IMR-90 (cell line): ENCODE measurements around the gene RIN1. TPM values are rescaled to one million over a fixed set of nuclear protein-coding genes. Genes with fewer than 3 reads are reported as not detected.

Experiments
- ATAC-seq: fragments of 200-7000 bp; cut with Tn5 transposase; 2 replicates; pipeline ENCODE4 v1.9.1; 2020; ENCODE audit warnings: low read depth, mild to moderate bottlenecking, moderate library complexity
- BruUV-seq: library from RNA; stranded (reverse); fragments of 400-500 nt; replicated peaks from 2 replicates; lab custom pipeline; 2021; lab: Mats Ljungman, UMichigan
- CTCF ChIA-PET: fragments of 300-600 bp; formaldehyde crosslinking; extraction: SDS; loops from one replicate; lab custom pipeline; 2021; ENCODE audit warnings: antibody characterized with exemption; lab: Yijun Ruan, JAX
- POLR2A ChIA-PET: fragments of 300-600 bp; sonication (Branson Sonifier 250); formaldehyde crosslinking; loops from one replicate; lab custom pipeline; 2022; ENCODE audit warnings: antibody characterized with exemption; ENCODE audit not compliant: unreplicated experiment; lab: Charles Lee
- DNase-seq: peaks from one replicate; pipeline ENCODE4 v3.0.0; 2013
- H2AFZ ChIP-seq: replicated peaks from 2 replicates; pipeline ENCODE3; 2013; ENCODE audit warnings: low read length, mild to moderate bottlenecking; ENCODE audit not compliant: poor library complexity
- H2AK5ac ChIP-seq: 2 replicates; pipeline ENCODE4 v1.6.1; 2013; ENCODE audit warnings: low read depth, low read length, inconsistent platforms
- H2AK9ac ChIP-seq: replicated peaks from 2 replicates; pipeline ENCODE3; 2013; ENCODE audit warnings: mild to moderate bottlenecking, low read depth, low read length, moderate library complexity; ENCODE audit not compliant: poor library complexity
- H2BK120ac ChIP-seq: 2 replicates; pipeline ENCODE4 v1.6.1; 2013; ENCODE audit warnings: low read depth, low read length, inconsistent platforms
- H2BK15ac ChIP-seq: 3 replicates; pipeline ENCODE4 v1.6.1; 2013; ENCODE audit warnings: low read depth, low read length, inconsistent platforms
- H2BK20ac ChIP-seq: 2 replicates; pipeline ENCODE4 v1.6.1; 2013; ENCODE audit warnings: low read depth, mild to moderate bottlenecking, inconsistent platforms, low read length, moderate library complexity
- H2BK5ac ChIP-seq: 2 replicates; pipeline ENCODE4 v1.6.1; 2013; ENCODE audit warnings: mild to moderate bottlenecking, low read depth, low read length, inconsistent platforms; ENCODE audit not compliant: poor library complexity, severe bottlenecking
- H3K14ac ChIP-seq: replicated peaks from 2 replicates; pipeline ENCODE4 v1.6.1; 2013; ENCODE audit warnings: low read depth, low read length, inconsistent platforms
- H3K18ac ChIP-seq: 2 replicates; pipeline ENCODE4 v1.6.1; 2013; ENCODE audit warnings: low read depth, low read length, control low read depth
- H3K23ac ChIP-seq: 2 replicates; pipeline ENCODE4 v1.6.1; 2013; ENCODE audit warnings: low read depth, low read length, inconsistent platforms
- H3K27ac ChIP-seq: 2 replicates; pipeline ENCODE4 v1.5.1; 2013; ENCODE audit warnings: mild to moderate bottlenecking, control low read depth, low read length; ENCODE audit not compliant: insufficient read depth
- H3K27me3 ChIP-seq: 2 replicates; pipeline ENCODE4 v1.6.1; 2013; ENCODE audit warnings: low read length; ENCODE audit not compliant: control insufficient read depth, insufficient read depth
- H3K36me3 ChIP-seq: 2 replicates; pipeline ENCODE4 v1.6.1; 2013; ENCODE audit warnings: low read length, mixed read lengths; ENCODE audit not compliant: control insufficient read depth, insufficient read depth
- H3K4ac ChIP-seq: 2 replicates; pipeline ENCODE4 v1.6.1; 2013; ENCODE audit warnings: low read depth, low read length, inconsistent platforms
- H3K4me1 ChIP-seq: 2 replicates; pipeline ENCODE4 v1.6.1; 2013; ENCODE audit warnings: low read length, mixed read lengths; ENCODE audit not compliant: control insufficient read depth, insufficient read depth
- H3K4me2 ChIP-seq: 2 replicates; pipeline ENCODE4 v1.6.1; 2013; ENCODE audit warnings: low read depth, mild to moderate bottlenecking, control low read depth, low read length, moderate library complexity
- H3K4me3 ChIP-seq: 2 replicates; pipeline ENCODE4 v1.5.1; 2013; ENCODE audit warnings: low read depth, mild to moderate bottlenecking, control low read depth, low read length, moderate library complexity; ENCODE audit not compliant: insufficient read depth
- H3K56ac ChIP-seq: 2 replicates; pipeline ENCODE4 v1.6.1; 2013; ENCODE audit warnings: low read length, inconsistent platforms; ENCODE audit not compliant: insufficient read depth; ENCODE audit errors: extremely low read depth
- H3K79me1 ChIP-seq, 2 experiments: 2 replicates each; pipeline ENCODE4 v1.6.1; 2013; ENCODE audit warnings: low read length in 2 of 2, inconsistent platforms in 1 of 2, low read depth in 1 of 2
- H3K9ac ChIP-seq: 2 replicates; pipeline ENCODE4 v1.6.1; 2013; ENCODE audit warnings: low read depth, low read length, control low read depth
- H3K9me1 ChIP-seq: 2 replicates; pipeline ENCODE4 v1.6.1; 2013; ENCODE audit warnings: low read length, inconsistent platforms; ENCODE audit not compliant: insufficient read depth
- H3K9me3 ChIP-seq: 2 replicates; pipeline ENCODE4 v1.6.1; 2013; ENCODE audit warnings: low read length; ENCODE audit not compliant: control insufficient read depth, insufficient read depth
- H4K20me1 ChIP-seq: 2 replicates; pipeline ENCODE4 v1.6.1; 2013; ENCODE audit warnings: low read length, inconsistent platforms; ENCODE audit not compliant: insufficient read depth
- H4K5ac ChIP-seq: 2 replicates; pipeline ENCODE4 v1.6.1; 2013; ENCODE audit warnings: mild to moderate bottlenecking, low read depth, low read length, control low read depth
- H4K8ac ChIP-seq, 2 experiments: 2 replicates each; pipeline ENCODE4 v1.6.1; 2013; ENCODE audit warnings: low read depth in 2 of 2, low read length in 2 of 2, control low read depth in 1 of 2, inconsistent platforms in 1 of 2
- H4K91ac ChIP-seq: 2 replicates; pipeline ENCODE4 v1.6.1; 2013; ENCODE audit warnings: low read depth, low read length, inconsistent platforms; ENCODE audit not compliant: insufficient read depth
- BHLHE40 ChIP-seq: fragments of 150-350 bp; IDR thresholded peaks from 2 replicates; pipeline ENCODE4 v1.6.1; 2016; ENCODE audit warnings: mild to moderate bottlenecking, low read depth, low read length
- CEBPB ChIP-seq: IDR thresholded peaks from 2 replicates; pipeline ENCODE4 v1.6.1; 2012; ENCODE audit warnings: low read depth, low read length, improper control_type of control experiment
- CHD1 ChIP-seq: IDR thresholded peaks from 2 replicates; pipeline ENCODE4 v1.6.1; 2012; ENCODE audit warnings: low read depth, low read length, improper control_type of control experiment
- CTCF ChIP-seq: conservative IDR thresholded peaks from 2 replicates; pipeline ENCODE4 v1.5.1; 2012; ENCODE audit warnings: mild to moderate bottlenecking, low read depth, low read length, improper control_type of control experiment
- ELK1 ChIP-seq: fragments of 150-350 bp; IDR thresholded peaks from 2 replicates; pipeline ENCODE4 v1.6.1; 2016; ENCODE audit warnings: low read depth, mild to moderate bottlenecking, low read length, moderate library complexity, borderline replicate concordance
- FOS ChIP-seq: fragments of 150-350 bp; IDR thresholded peaks from 2 replicates; pipeline ENCODE4 v1.6.1; 2016; ENCODE audit warnings: low read depth, low read length
- MAFK ChIP-seq: IDR thresholded peaks from 2 replicates; pipeline ENCODE4 v1.6.1; 2012; ENCODE audit warnings: low read depth, low read length, improper control_type of control experiment
- MAZ ChIP-seq: IDR thresholded peaks from 2 replicates; pipeline ENCODE4 v1.6.1; 2012; ENCODE audit warnings: low read depth, mild to moderate bottlenecking, low read length, improper control_type of control experiment, moderate library complexity, borderline replicate concordance
- MXI1 ChIP-seq: IDR thresholded peaks from 2 replicates; pipeline ENCODE4 v1.6.1; 2012; ENCODE audit warnings: low read depth, mild to moderate bottlenecking, low read length, moderate library complexity, borderline replicate concordance
- NFE2L2 ChIP-seq: fragments of 150-350 bp; IDR thresholded peaks from 2 replicates; pipeline ENCODE4 v1.6.1; 2016; ENCODE audit warnings: low read depth, mild to moderate bottlenecking, low read length
- POLR2A ChIP-seq: IDR thresholded peaks from 2 replicates; pipeline ENCODE4 v1.6.1; 2012; ENCODE audit warnings: mild to moderate bottlenecking, low read depth, low read length
- RAD21 ChIP-seq: IDR thresholded peaks from 2 replicates; pipeline ENCODE4 v1.6.1; 2012; ENCODE audit warnings: low read length, improper control_type of control experiment
- RCOR1 ChIP-seq: IDR thresholded peaks from 2 replicates; pipeline ENCODE4 v1.6.1; 2012; ENCODE audit warnings: mild to moderate bottlenecking, low read length, improper control_type of control experiment; ENCODE audit not compliant: insufficient replicate concordance
- RFX5 ChIP-seq: IDR thresholded peaks from 2 replicates; pipeline ENCODE4 v1.8.0; 2012; ENCODE audit warnings: low read depth, mild to moderate bottlenecking, low read length, moderate library complexity
- SMC3 ChIP-seq: fragments of 150-350 bp; IDR thresholded peaks from 2 replicates; pipeline ENCODE4 v1.6.1; 2016; ENCODE audit warnings: low read depth, mild to moderate bottlenecking, antibody characterized with exemption, low read length, moderate library complexity
- USF2 ChIP-seq: fragments of 150-350 bp; IDR thresholded peaks from 2 replicates; pipeline ENCODE4 v1.6.1; 2017; ENCODE audit warnings: mild to moderate bottlenecking, antibody characterized with exemption, low read length, low read depth
- WGBS, 2 experiments: methylation state at CpG; one replicate each; pipeline versions ENCODE4 v1.1.5 to v1.1.7; 2013; ENCODE audit warnings: missing lambda C conversion rate in 2 of 2; ENCODE audit not compliant: insufficient read length in 1 of 2; ENCODE audit errors: extremely low coverage in 2 of 2; 5-methylcytosine and 5-hydroxymethylcytosine counted together
- dilution Hi-C: fragments of 300-500 bp; cut with HindIII; formaldehyde crosslinking; loops from one replicate; pipeline ENCODE4 v1.14.3; 2018; ENCODE audit warnings: low sequenced_read_pairs; ENCODE audit not compliant: unreplicated experiment
- in situ Hi-C: fragments of 300-500 bp; cut with MboI; formaldehyde crosslinking; loops from 3 replicates; pipeline ENCODE4 v1.14.3; 2019; ENCODE audit warnings: low sequenced_read_pairs, inconsistent platforms, mixed read lengths
- intact Hi-C: fragments of 100-400 bp; cut with micrococcal nuclease; formaldehyde crosslinking; loops from 2 replicates; pipeline ENCODE4 v1.10.0; 2022
- polyA plus RNA-seq, 3 experiments: library from polyadenylated mRNA; depleted of rRNA; stranded (reverse); fragments of >200 nt; gene quantifications; 2 replicates each; pipeline ENCODE4 v1.2.3, GENCODE V29; 2012; ENCODE audit warnings: low replicate concordance in 1 of 3
- total RNA-seq: library from RNA; depleted of rRNA; stranded (reverse); fragments of >200 nt; gene quantifications from 2 replicates; pipeline ENCODE4 v1.2.3, GENCODE V29; 2012

Gene RIN1
- total and polyA plus RNA-seq, 2 of the 4 experiments (the other 2 are of a cell fraction), result 9.9 to 20.8 TPM

GRCh38 chr11:66325263-66325671 lies 11.0 kb downstream of the RIN1 start:
- BruUV-seq, result no TSS peak
- Histone ChIP-seq H3K4me2 (no peak overlapping the region; the same call in 1 of the 2 replicates), H2AFZ (peak overlapping the region; percentile 96), H4K5ac (peak overlapping the region; percentile 88), H3K9ac (no peak overlapping the region), H3K4me3 (no peak overlapping the region), H2BK120ac (peak overlapping the region; percentile 97), H2BK20ac (peak overlapping the region; percentile 81), H2BK5ac (peak overlapping the region; percentile 100), H3K9me3 (no peaks in the 10 kb centered on the region), H3K56ac (0 out of 2 replicates have a peak overlapping the region, but pooled peaks have one; percentile 29), H2AK5ac (peak overlapping the region; percentile 100), H3K4ac (peak overlapping the region; percentile 100), H4K91ac (peak overlapping the region; percentile 100), H3K27ac (peak overlapping the region; percentile 79), H2AK9ac (peak overlapping the region; percentile 97), H3K36me3 (no peaks in the 10 kb centered on the region), H2BK15ac (peak overlapping the region; percentile 99; the same call in 2 of the 3 replicates), H4K20me1 (no peaks in the 10 kb centered on the region), H3K18ac (peak overlapping the region; percentile 52), H3K14ac (peak overlapping the region; percentile 92), H3K9me1 (peaks cover 29% of the 10 kb centered on the region), H3K79me1 (peaks cover 0 to 38% of the 10 kb centered on the region in 2 experiments; a peak in 3 of 4 replicates), H3K27me3 (no peaks in the 10 kb centered on the region), H3K23ac (peak overlapping the region; percentile 74), H3K4me1 (peaks cover 43% of the 10 kb centered on the region), H4K8ac (peak overlapping the region; percentile 81 to 95)
- dilution Hi-C loops (no loop called here), in situ Hi-C loops (no loop called here), intact Hi-C loops (no loop called here)
- no peak for TF ChIP-seq RCOR1
- TF ChIP-seq FOS, result no peak
- no peak for TF ChIP-seq CEBPB
- TF ChIP-seq MAFK, result no peak
- no peak for TF ChIP-seq CHD1
- TF ChIP-seq RAD21, result no peak
- no peak for TF ChIP-seq USF2
- TF ChIP-seq NFE2L2, result no peak
- no peak for TF ChIP-seq POLR2A
- TF ChIP-seq BHLHE40, result no peak
- TF ChIP-seq SMC3, result no peak
- no peak for TF ChIP-seq MXI1
- no peak for TF ChIP-seq MAZ
- no peak for TF ChIP-seq CTCF
- no peak for TF ChIP-seq RFX5
- TF ChIP-seq ELK1, result no peak
- CTCF ChIA-PET, result no interaction called here
- no peak for DNase-seq
- POLR2A ChIA-PET, result no interaction called here
- WGBS, 2 experiments, result 94% methylated on average over 5 of the region's 8 CpGs; no CpG with 5 or more reads in 1 of the 2 experiments
- no peak for ATAC-seq
